Pancreas (tissue), 10 donors: Measurements from ENCODE around the gene DNMT3B. TPM values are rescaled to one million over a fixed set of nuclear protein-coding genes. Genes with fewer than 3 reads are reported as not detected.
"Not testable (repeated sequence)": the region's sequence is repeated elsewhere in the genome, so short reads cannot be mapped to it uniquely, and the experiment has no call there.

Source experiments
- ATAC-seq, 4 donors: fragments of 200-7000 bp; cut with Tn5 transposase; one replicate each; pipeline versions ENCODE4 v1.8.0 to v1.9.1; 2020; ENCODE audit warnings: mild to moderate bottlenecking in 4 of 4, moderate library complexity in 4 of 4
- DNase-seq, 6 donors: peaks; one replicate each; pipeline ENCODE4 v3.0.0-alpha.2; 2020
- FAIRE-seq: peaks from 2 replicates; lab custom pipeline; 2012; peaks lifted over from hg19 to GRCh38; lab: Jason Lieb, UNC
- H3K27ac ChIP-seq, 4 donors: fragments of 200-600 bp; sonication (generic); 1 replicate in 3 of 4; 2 replicates in 1 of 4; pipeline versions ENCODE4 v1.5.0 to v1.8.0; 2020
- H3K27me3 ChIP-seq, 4 donors: fragments of 200-600 bp; one replicate each; pipeline ENCODE4 v1.8.0; 2021
- H3K36me3 ChIP-seq, 3 donors: fragments of 200-600 bp; sonication (generic) in 1 of 3; one replicate each; pipeline versions ENCODE4 v1.5.0 to v1.8.0; 2020 to 2021
- H3K4me1 ChIP-seq, 3 donors: fragments of 200-600 bp; one replicate each; pipeline ENCODE4 v1.8.0; 2021
- H3K4me3 ChIP-seq, 4 donors: fragments of 200-600 bp; sonication (generic) in 2 of 4; one replicate each; pipeline versions ENCODE4 v1.5.0 to v1.8.0; 2020 to 2021
- H3K9me3 ChIP-seq, 4 donors: fragments of 200-600 bp; one replicate each; pipeline ENCODE4 v1.8.0; 2021
- WGBS, 2 donors: extraction: QIAGEN DNeasy Blood & Tissue Kit; methylation state at CpG; one replicate each; pipeline ENCODE4 v1.1.7; 2013; 5-methylcytosine and 5-hydroxymethylcytosine counted together
- intact Hi-C, 3 donors: fragments of 100-400 bp; cut with DNase I; formaldehyde crosslinking; loops; one replicate each; pipeline versions ENCODE4 v1.11.1 to v1.14.2; 2022
- polyA plus RNA-seq, 2 donors: library from polyadenylated mRNA; stranded (reverse); fragments of 200-250 nt; gene quantifications; one replicate each; pipeline ENCODE4 v1.2.3, GENCODE V29; 2013
- total RNA-seq, 6 donors: library from RNA; stranded (reverse); fragmentation: NEBNext Ultra II Directional in 4 of 6; extraction: Animal tissue kit (Norgen Biotek cat#: 25700) in 4 of 6; gene quantifications; one replicate each; pipeline versions ENCODE4 v1.2.1 to v1.2.4, GENCODE V29; 2021 to 2023
- TF ChIP-seq, protein P1 (sequence below), 4 donors: fragments of 200-600 bp; sonication (generic) in 3 of 4; IDR thresholded peaks; one replicate each; pipeline versions ENCODE4 v1.5.0 to v1.8.0; 2021; ENCODE audit warnings: antibody characterized with exemption in 4 of 4
- donor health status: healthy with polysubstance abuse.
- donor health status: DM: no; HTN: no; CAD: no; lungs with moderate emphysema.
- donor health status: DM: no; HTN: no; CAD: no.
- donor health status: control.
- donor health status: control.
- donor health status: Bipolar disorder and iron deficiency.
- donor health status: DM: yes; HTN: yes; CAD: no.
- donor health status: DM: no; HTN: no; CAD: no.
- donor health status: DM: no; HTN: no; CAD: no.
- donor health status: DM: yes; HTN: yes; CAD: no.

Gene DNMT3B
- total RNA-seq (1 to 10 TPM; 2.0 to 5.1 (median 3.8) TPM), polyA plus RNA-seq (1 to 10 TPM; 2.4 to 3.4 TPM)

DNA sequence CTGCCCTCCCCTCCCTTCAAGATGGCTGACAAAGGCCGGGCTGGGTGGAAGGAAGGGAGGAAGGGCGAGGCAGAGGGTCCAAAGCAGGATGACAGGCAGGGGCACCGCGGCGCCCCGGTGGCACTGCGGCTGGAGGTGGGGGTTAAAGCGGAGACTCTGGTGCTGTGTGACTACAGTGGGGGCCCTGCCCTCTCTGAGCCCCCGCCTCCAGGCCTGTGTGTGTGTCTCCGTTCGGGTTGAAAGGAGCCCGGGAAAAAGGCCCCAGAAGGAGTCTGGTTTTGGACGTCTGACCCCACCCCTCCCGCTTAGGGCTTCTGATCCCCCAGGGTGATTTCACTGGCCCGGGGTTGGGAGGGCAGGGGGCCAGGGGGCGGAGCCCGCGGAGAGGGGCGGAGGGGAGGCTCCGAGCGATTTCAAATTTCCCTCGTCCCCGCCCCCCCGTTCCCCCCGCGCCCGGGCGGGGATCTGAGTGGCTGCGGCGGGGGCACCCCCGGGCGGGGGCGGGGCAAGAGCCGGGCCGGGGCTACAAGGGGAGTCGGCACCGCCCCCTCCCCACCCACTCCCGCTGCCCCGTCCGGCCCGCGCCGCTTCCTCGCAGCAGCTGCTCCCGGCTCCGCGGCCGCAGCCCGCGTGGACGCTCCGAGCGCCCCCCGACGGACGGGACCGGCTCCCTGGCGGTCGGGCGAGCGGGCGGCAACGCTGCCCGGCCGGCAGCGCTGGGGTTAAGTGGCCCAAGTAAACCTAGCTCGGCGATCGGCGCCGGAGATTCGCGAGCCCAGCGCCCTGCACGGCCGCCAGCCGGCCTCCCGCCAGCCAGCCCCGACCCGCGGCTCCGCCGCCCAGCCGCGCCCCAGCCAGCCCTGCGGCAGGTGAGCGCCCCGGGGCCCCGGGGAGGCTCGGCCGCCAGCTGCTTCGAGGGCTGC, at the start of gene DNMT3B:
DNMT3B (plus strand) TSS at position 555 of the 923 bp plus-strand sequence. CDS start 17,939 bp downstream, outside the sequence.
- H3K4me3 ChIP-seq: peak within 1 kb of the TSS; percentile 59 to 85 (median 76)
- DNase-seq (peak; percentile 79 to 93 (median 86)), ATAC-seq (peak; percentile 83 to 90 (median 85)), FAIRE-seq (no peak)
- H3K9me3 ChIP-seq: no peaks in the 10 kb centered on the region
- peak within 1 kb of the TSS; percentile 45 to 60 (median 55) for H3K27ac ChIP-seq
- H3K36me3 ChIP-seq: no peaks in the 10 kb centered on the region
- intact Hi-C loops: no loop called here
- H3K27me3 ChIP-seq: no peaks in the 10 kb centered on the region
- TF ChIP-seq, protein P1, sequence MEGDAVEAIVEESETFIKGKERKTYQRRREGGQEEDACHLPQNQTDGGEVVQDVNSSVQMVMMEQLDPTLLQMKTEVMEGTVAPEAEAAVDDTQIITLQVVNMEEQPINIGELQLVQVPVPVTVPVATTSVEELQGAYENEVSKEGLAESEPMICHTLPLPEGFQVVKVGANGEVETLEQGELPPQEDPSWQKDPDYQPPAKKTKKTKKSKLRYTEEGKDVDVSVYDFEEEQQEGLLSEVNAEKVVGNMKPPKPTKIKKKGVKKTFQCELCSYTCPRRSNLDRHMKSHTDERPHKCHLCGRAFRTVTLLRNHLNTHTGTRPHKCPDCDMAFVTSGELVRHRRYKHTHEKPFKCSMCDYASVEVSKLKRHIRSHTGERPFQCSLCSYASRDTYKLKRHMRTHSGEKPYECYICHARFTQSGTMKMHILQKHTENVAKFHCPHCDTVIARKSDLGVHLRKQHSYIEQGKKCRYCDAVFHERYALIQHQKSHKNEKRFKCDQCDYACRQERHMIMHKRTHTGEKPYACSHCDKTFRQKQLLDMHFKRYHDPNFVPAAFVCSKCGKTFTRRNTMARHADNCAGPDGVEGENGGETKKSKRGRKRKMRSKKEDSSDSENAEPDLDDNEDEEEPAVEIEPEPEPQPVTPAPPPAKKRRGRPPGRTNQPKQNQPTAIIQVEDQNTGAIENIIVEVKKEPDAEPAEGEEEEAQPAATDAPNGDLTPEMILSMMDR (IDR thresholded peaks at IDR 0.05): no peak
- WGBS, 2 donors: 1 to 2% methylated on average over 45 to 90 of the region's 92 CpGs
- H3K4me1 ChIP-seq: peaks cover 0 to 6% (median 4%) of the 10 kb centered on the region in 3 donors

DNA sequence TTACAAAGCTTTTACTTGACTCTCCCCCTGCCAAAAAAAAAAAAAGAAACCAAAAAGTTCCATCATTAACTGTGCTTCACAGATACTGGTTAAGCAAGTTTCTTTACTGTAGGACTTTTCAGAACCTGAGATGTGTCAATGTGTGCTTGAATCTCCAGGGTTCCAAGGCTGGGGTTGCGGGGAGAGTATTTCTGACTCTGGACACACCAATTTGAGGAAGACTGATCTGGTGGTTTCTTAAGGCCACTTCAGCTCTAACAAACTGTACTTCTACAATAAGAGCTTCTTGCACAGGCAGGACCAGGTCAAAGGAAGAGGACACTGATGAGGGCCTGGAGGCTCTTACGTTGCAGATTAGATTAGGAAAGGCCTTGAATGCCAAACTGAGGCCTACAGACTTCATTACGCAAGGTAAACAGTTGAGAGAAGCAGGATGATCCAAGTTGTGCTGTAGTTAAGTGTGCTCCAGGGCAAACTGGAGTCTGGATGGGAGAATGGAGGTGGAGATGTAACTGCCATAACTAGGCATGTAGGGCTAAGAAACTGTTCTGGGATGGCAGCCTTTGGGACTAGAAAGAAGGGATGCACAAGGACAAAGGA, 43.3 kb upstream of the DNMT3B start:
- H3K36me3 ChIP-seq: peaks cover 0 to 9% (median 0%) of the 10 kb centered on the region in 3 donors
- TF ChIP-seq, protein P1 (IDR thresholded peaks at IDR 0.05): no peak
- no peak for ATAC-seq
- DNase-seq: no peak
- WGBS, 2 donors: 48 to 62% methylated on average over 3 of the region's 3 CpGs
- H3K9me3 ChIP-seq: no peaks in the 10 kb centered on the region
- no peaks in the 10 kb centered on the region for H3K27me3 ChIP-seq
- H3K4me1 ChIP-seq: no peaks in the 10 kb centered on the region
- intact Hi-C loops: no loop called here
- H3K4me3 ChIP-seq: no peak overlapping the region
- FAIRE-seq: no peak
- H3K27ac ChIP-seq: no peak overlapping the region

DNA sequence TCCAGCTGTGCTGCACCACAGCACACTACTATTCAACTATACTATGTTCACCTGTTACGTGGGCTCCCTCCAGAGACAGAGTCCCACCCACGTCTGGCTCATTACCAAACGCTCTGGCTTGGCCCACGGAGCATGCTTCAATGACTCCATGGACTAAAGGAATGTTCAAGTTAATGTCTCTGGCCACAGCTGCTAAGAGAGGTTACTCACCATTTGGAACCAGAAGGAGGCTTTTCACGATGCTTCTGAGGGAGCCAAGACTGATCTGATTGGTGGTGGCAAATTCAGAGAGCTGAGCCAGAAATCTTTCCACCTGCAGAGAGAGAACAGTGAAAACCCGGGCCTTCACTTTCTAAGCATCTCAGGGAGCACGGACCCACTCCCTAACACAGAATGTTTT, 34.5 kb upstream of the DNMT3B start:
- WGBS, 2 donors: 70 to 74% methylated on average over 7 of the region's 7 CpGs

DNA sequence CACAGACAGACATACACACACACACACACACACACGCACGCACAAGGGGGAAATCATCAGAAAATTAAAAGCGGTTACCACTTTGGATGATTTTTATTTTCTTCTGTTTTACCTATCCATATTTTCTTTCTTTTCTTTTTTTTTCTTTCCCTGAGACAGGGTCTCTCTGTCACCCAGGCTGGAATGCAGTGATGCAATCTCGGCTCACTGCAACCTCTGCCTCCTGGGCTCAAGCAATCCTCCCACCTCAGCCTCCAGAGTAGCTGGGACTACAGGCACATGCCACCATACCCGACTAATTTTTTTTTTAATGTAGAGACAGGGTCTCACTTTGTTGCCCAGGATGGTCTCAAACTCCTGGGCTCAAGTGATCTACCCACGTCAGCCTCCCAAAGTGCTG, 33.8 kb upstream of the DNMT3B start:
- H3K27ac ChIP-seq, H3K27me3 ChIP-seq, H3K9me3 ChIP-seq, H3K4me1 ChIP-seq, intact Hi-C loops, H3K4me3 ChIP-seq, FAIRE-seq, ATAC-seq, DNase-seq: not testable (repeated sequence)
- peaks cover 0 to 16% (median 0%) of the 10 kb centered on the region in 3 donors for H3K36me3 ChIP-seq
- 90 to 96% methylated on average over 6 of the region's 6 CpGs for WGBS, 2 donors

More for the DNA sequence above, 34.5 kb upstream of the DNMT3B start:
- Histone ChIP-seq H3K36me3 (peaks cover 0 to 16% (median 0%) of the 10 kb centered on the region in 3 donors), H3K4me3 (no peak overlapping the region), H3K27ac (no peak overlapping the region), H3K4me1 (no peaks in the 10 kb centered on the region), H3K27me3 (no peaks in the 10 kb centered on the region), H3K9me3 (no peaks in the 10 kb centered on the region)
- intact Hi-C loops: no loop called here
- FAIRE-seq (no peak), ATAC-seq (peak in 1 of 4 donors; percentile 26), DNase-seq (no peak)
- TF ChIP-seq, protein P1 (IDR thresholded peaks at IDR 0.05): no peak

DNA sequence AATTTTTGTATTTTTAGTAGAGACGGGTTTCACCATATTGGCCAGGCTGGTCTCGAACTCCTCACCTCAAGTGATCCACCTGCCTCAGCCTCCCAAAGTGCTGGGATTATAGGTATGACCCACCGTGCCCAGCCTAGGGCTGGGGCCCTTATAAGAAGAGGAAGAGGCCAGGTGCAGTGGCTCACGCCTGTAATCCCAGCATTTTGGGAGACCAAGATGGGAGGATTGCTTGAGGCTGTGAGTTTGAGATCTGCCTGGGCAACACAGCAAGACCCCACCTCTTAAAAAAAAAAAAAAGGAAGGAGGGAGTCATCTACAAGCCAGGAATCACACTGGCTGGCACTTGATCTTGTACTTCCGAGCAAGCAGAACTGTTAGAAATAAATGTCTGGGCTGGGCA, 32.9 kb upstream of the DNMT3B start:
- intact Hi-C loops, DNase-seq, ATAC-seq, H3K4me3 ChIP-seq, H3K27ac ChIP-seq, H3K27me3 ChIP-seq, FAIRE-seq, H3K9me3 ChIP-seq, H3K4me1 ChIP-seq: not testable (repeated sequence)
- peaks cover 0 to 16% (median 0%) of the 10 kb centered on the region in 3 donors for H3K36me3 ChIP-seq
- 95% methylated on average over 5 of the region's 5 CpGs for WGBS, 2 donors
